A549 (cell line): ENCODE measurements around the gene ZNF385B.

ENCODE experiments used
- EP300 ChIP-seq, 2 experiments: fragments of >200 bp; sonication (Bioruptor Twin); formaldehyde crosslinking; IDR thresholded peaks; 2 replicates in 1 of 2; 3 replicates in 1 of 2; pipeline ENCODE4 v1.6.1; 2016 to 2017
- HDAC2 ChIP-seq: fragments of 200-600 bp; sonication (generic); IDR thresholded peaks from 2 replicates; pipeline ENCODE4 v1.6.1; 2016
- POLR2AphosphoS2 ChIP-seq: conservative IDR thresholded peaks from 2 replicates; pipeline ENCODE4 v1.6.1; 2012; ENCODE audit warnings: low read length, improper control_type of control experiment, inconsistent platforms
- SMC3 ChIP-seq: fragments of >200 bp; sonication (Bioruptor Twin); formaldehyde crosslinking; IDR thresholded peaks from 3 replicates; pipeline ENCODE4 v1.6.1; 2018; ENCODE audit warnings: inconsistent platforms
- TF ChIP-seq, protein P1 (sequence below): fragments of >200 bp; sonication (Bioruptor Twin); formaldehyde crosslinking; IDR thresholded peaks from 3 replicates; pipeline ENCODE4 v1.5.1; 2016

- no peak for TF ChIP-seq SMC3
- no peak for TF ChIP-seq POLR2AphosphoS2
- no peak for TF ChIP-seq EP300 (IDR thresholded peaks at IDR 0.05)
- TF ChIP-seq, protein P1, sequence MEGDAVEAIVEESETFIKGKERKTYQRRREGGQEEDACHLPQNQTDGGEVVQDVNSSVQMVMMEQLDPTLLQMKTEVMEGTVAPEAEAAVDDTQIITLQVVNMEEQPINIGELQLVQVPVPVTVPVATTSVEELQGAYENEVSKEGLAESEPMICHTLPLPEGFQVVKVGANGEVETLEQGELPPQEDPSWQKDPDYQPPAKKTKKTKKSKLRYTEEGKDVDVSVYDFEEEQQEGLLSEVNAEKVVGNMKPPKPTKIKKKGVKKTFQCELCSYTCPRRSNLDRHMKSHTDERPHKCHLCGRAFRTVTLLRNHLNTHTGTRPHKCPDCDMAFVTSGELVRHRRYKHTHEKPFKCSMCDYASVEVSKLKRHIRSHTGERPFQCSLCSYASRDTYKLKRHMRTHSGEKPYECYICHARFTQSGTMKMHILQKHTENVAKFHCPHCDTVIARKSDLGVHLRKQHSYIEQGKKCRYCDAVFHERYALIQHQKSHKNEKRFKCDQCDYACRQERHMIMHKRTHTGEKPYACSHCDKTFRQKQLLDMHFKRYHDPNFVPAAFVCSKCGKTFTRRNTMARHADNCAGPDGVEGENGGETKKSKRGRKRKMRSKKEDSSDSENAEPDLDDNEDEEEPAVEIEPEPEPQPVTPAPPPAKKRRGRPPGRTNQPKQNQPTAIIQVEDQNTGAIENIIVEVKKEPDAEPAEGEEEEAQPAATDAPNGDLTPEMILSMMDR: no peak
- no peak for TF ChIP-seq HDAC2
These were observed 134.8 kb downstream of the ZNF385B start for GRCh38 chr2:179726461-179727180.
